ENCODE data around the gene CCND2.

CCND2 gene

DNA sequence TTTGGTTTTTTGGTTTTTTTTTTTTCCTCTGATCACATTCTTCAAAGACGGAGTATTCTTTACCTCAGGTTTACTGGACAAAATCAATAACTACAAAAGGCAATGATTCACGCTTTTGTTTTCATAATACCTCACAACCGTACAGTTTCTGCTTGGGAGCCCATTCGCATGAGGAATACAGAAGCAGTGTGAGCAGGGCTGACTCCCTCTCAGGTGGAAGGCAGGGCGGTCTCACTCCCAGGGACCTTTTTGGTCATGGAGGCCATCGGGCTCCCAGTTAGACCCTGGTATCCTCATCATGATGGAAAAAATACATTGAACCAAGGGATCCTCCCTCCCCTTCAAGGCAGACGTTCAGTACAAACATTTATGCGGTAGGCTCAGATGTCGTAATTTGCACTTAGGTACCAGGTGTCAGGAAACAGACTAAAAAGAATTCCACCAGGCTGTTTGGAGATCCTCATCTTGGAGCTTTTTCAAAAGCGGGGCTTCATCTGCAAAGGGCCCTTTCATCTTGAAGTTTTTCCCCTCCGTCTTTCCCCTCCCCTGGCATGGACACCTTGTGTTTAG, 28.5 kb downstream of the CCND2 start:
- Histone ChIP-seq H3K36me3 (ENCODE audit: insufficient read depth, low read length) (no peaks in the 10 kb centered on the region), H3K9me3 (replicated peaks; ENCODE audit: low read length) (no peaks in the 10 kb centered on the region), H3K4me3 (ENCODE audit: low read length) (no peak overlapping the region), H3K27me3 (ENCODE audit: control insufficient read depth, insufficient read depth, low read length) (peaks cover 62% of the 10 kb centered on the region), H3K4me2 (ENCODE audit: low read length) (no peak overlapping the region), H3K9ac (ENCODE audit: low read depth, low read length) (no peak overlapping the region), H3K4me1 (ENCODE audit: control insufficient read depth, insufficient read depth, low read length) (no peaks in the 10 kb centered on the region)

DNA sequence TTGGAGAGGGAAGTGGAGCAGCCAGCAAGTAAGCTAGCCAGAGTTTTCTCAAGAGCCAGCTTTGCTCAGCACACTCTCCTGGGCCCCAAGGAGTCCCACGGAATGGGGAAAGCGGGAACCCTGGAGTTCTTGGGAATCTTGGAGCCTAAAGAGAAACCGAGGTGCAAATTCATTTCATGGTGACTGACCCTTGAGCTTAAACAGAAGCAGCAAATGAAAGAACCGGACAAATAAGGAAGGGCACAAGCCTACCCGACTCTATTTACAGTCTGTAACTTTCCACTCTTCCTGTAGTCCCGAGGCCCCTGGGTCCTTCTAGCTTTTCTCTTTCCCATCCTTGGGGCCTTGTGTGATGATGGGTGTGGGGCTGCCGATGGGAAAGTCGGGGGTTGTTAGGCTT, 29.3 kb downstream of the CCND2 start:
- peaks cover 64% of the 10 kb centered on the region for H3K27me3 ChIP-seq (ENCODE audit: control insufficient read depth, insufficient read depth, low read length)
- no peak overlapping the region for H3K4me3 ChIP-seq (ENCODE audit: low read length)
- H3K9ac ChIP-seq (ENCODE audit: low read depth, low read length), result no peak overlapping the region
- no peak overlapping the region for H3K4me2 ChIP-seq (ENCODE audit: low read length)
- no peaks in the 10 kb centered on the region for H3K9me3 ChIP-seq (replicated peaks; ENCODE audit: low read length)
- H3K4me1 ChIP-seq (ENCODE audit: control insufficient read depth, insufficient read depth, low read length), result no peaks in the 10 kb centered on the region
- H3K36me3 ChIP-seq (ENCODE audit: insufficient read depth, low read length), result no peaks in the 10 kb centered on the region

DNA sequence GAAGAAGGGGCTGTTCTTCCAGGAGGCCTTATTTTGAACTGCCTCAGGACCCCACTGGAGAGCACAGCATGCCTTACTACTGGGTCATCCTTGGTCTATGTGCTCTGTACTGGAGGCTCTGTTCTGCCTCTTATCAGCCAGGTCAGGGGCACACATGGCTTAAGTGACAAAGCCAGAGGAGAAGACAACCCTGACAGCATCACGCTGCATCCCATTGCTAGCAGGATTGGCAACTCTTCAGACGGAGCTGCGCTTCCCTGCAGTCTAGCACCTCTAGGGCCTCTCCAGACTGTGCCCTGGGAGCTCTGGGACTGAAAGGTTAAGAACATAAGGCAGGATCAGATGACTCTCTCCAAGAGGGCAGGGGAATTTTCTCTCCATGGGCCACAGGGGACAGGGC, 30.2 kb downstream of the CCND2 start:
- no peak overlapping the region for H3K4me3 ChIP-seq (ENCODE audit: low read length)
- peaks cover 64% of the 10 kb centered on the region for H3K27me3 ChIP-seq (ENCODE audit: control insufficient read depth, insufficient read depth, low read length)
- H3K36me3 ChIP-seq (ENCODE audit: insufficient read depth, low read length), result no peaks in the 10 kb centered on the region
- no peaks in the 10 kb centered on the region for H3K9me3 ChIP-seq (replicated peaks; ENCODE audit: low read length)
- H3K9ac ChIP-seq (ENCODE audit: low read depth, low read length), result no peak overlapping the region
- H3K4me1 ChIP-seq (ENCODE audit: control insufficient read depth, insufficient read depth, low read length), result no peaks in the 10 kb centered on the region
- H3K4me2 ChIP-seq (ENCODE audit: low read length), result no peak overlapping the region

DNA sequence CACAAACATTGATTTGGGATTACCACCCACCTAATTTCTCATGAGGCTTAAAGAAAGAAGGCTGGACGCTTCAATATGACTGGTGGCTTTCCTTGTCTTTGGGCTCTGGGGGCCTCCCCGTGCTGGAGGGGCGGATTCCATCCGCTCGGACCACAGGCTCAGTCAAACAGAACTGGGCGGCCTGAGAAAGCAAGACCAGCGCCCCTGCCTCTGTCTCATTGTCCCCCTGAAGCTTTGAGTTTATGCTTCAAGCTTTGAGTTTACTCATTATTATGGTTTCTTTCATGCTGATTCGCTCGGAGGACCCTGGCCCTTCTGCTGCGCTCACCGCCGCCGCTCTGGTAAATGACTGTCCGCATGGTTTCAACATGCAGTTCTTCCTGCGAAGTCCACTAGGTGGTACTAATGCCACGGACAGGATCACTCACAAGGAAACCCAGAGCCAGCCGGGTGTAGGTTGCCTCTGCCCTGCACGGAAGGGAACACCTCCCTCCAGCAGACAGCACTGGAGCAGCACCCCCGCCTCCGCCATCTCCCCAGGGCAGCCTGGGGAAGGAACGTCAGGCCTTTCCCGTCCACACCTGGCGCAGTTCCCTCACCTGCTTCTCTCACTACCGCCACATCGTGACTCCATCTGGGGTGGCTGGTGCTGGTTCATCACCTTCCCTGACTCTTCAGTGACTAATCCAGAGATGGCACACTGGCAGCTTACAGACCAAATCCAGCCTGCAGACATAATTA, 34.2 kb downstream of the CCND2 start:
- H3K4me2 ChIP-seq (ENCODE audit: low read length), result no peak overlapping the region
- H3K9ac ChIP-seq (ENCODE audit: low read depth, low read length), result no peak overlapping the region
- no peaks in the 10 kb centered on the region for H3K36me3 ChIP-seq (ENCODE audit: insufficient read depth, low read length)
- H3K4me1 ChIP-seq (ENCODE audit: control insufficient read depth, insufficient read depth, low read length), result no peaks in the 10 kb centered on the region
- no peak overlapping the region for H3K4me3 ChIP-seq (ENCODE audit: low read length)
- H3K27me3 ChIP-seq (ENCODE audit: control insufficient read depth, insufficient read depth, low read length), result peaks cover 52% of the 10 kb centered on the region
- H3K9me3 ChIP-seq (replicated peaks; ENCODE audit: low read length), result no peaks in the 10 kb centered on the region

DNA sequence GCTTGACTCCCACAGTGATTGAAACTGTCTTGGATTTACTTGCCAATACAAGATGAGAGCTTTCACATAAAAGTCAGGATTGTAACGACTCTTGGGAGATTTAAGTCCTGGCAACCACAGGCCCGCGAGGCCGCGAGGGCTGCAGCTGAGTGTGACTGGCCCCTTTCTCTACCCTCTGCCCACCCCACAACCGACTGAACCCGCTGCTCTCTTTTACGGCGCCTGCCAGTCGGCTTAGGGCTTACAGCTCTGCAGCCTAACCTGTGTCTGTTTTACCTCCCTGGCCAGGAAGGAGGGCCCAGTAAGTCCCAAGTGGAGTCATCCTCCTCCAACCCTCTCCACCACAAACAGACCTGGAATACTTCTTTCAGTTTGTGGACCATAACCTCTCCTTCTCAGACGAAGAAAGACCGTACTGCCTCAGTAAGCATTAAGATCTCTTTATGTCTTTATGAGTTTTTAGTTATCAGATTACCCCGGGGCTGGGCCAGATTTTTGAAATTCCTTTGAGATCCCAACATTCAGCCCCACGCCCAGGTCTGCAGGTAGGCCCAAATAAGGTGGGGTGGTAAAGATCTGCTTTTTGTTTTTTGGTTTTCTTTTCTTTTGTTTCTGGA, 34.9 kb downstream of the CCND2 start:
- H3K9ac ChIP-seq (ENCODE audit: low read depth, low read length), result no peak overlapping the region
- H3K36me3 ChIP-seq (ENCODE audit: insufficient read depth, low read length), result no peaks in the 10 kb centered on the region

DNA sequence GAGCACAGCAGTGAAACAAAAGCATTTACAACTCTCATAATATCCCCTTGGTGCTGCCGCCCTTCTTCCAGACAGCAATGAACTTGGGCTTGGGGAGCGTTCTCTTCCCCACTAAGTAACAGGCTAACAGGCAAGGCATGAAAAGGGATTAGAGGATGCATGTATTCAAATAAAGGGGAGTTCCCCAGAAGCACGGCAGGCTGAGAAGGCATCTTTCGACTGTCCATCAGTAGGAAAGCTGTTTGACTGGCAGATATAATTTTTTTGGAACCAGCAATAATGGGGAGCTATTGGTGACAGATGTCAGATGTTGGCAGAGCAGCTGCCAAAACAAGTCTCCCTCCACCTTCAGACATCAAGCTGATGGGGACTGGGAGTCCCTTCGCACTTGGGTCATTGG, 38.2 kb downstream of the CCND2 start:
- Histone ChIP-seq H3K9ac (ENCODE audit: low read depth, low read length) (no peak overlapping the region), H3K4me2 (ENCODE audit: low read length) (no peak overlapping the region), H3K9me3 (replicated peaks; ENCODE audit: low read length) (no peaks in the 10 kb centered on the region), H3K27me3 (ENCODE audit: control insufficient read depth, insufficient read depth, low read length) (peaks cover 16% of the 10 kb centered on the region), H3K4me3 (ENCODE audit: low read length) (no peak overlapping the region), H3K4me1 (ENCODE audit: control insufficient read depth, insufficient read depth, low read length) (no peaks in the 10 kb centered on the region), H3K36me3 (ENCODE audit: insufficient read depth, low read length) (no peaks in the 10 kb centered on the region)

More for the DNA sequence above, 34.9 kb downstream of the CCND2 start:
- Histone ChIP-seq H3K9me3 (replicated peaks; ENCODE audit: low read length) (no peaks in the 10 kb centered on the region), H3K4me2 (ENCODE audit: low read length) (no peak overlapping the region), H3K4me3 (ENCODE audit: low read length) (no peak overlapping the region), H3K27me3 (ENCODE audit: control insufficient read depth, insufficient read depth, low read length) (peaks cover 45% of the 10 kb centered on the region), H3K4me1 (ENCODE audit: control insufficient read depth, insufficient read depth, low read length) (no peaks in the 10 kb centered on the region)

DNA sequence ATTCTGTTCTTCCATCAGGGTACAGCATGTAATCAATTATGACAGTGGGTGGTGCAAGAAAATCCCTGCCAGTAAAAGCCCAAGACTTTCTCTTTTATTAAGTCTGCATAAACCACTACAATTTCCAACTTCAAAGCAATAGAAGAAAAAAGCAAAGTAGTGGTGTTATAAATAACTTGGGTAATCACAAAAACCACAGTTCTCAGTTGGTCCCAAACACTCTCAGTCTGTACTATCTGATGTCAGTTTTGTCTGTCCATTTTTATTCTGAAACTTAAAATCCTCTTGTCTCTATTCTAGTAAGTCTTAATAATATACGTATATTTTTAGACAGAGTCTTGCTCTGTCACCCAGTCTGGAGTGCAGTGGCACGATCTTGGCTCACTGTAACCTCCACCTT, 38.7 kb downstream of the CCND2 start:
- peaks cover 12% of the 10 kb centered on the region for H3K27me3 ChIP-seq (ENCODE audit: control insufficient read depth, insufficient read depth, low read length)
- H3K4me3 ChIP-seq (ENCODE audit: low read length), result no peak overlapping the region
- H3K4me1 ChIP-seq (ENCODE audit: control insufficient read depth, insufficient read depth, low read length), result no peaks in the 10 kb centered on the region
- no peak overlapping the region for H3K9ac ChIP-seq (ENCODE audit: low read depth, low read length)
- no peak overlapping the region for H3K4me2 ChIP-seq (ENCODE audit: low read length)
- no peaks in the 10 kb centered on the region for H3K9me3 ChIP-seq (replicated peaks; ENCODE audit: low read length)
- no peaks in the 10 kb centered on the region for H3K36me3 ChIP-seq (ENCODE audit: insufficient read depth, low read length)

DNA sequence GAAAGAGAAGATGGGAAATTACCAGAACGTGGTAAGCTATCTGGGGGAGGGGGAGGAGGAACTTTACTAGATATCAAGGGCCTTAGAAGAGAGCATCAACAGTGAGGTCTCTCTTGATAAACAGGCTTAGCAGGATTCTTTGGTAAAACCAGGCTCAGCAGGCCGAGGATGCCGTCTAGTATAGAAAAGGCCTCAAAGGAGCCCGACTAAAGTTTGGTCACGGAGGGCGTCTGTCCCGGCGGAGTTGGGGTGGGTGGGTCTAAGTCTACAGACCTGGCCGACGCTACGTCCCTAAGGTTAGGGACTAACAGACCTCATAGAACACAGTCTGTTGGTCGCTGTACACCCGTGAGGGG, 46.9 kb downstream of the CCND2 start:
- peaks cover 12% of the 10 kb centered on the region for H3K4me1 ChIP-seq (ENCODE audit: control insufficient read depth, insufficient read depth, low read length)
- H3K4me2 ChIP-seq (ENCODE audit: low read length), result peak overlapping the region; percentile 81
- H3K4me3 ChIP-seq (ENCODE audit: low read length), result peak overlapping the region; percentile 94
- H3K27me3 ChIP-seq (ENCODE audit: control insufficient read depth, insufficient read depth, low read length), result no peaks in the 10 kb centered on the region
- H3K36me3 ChIP-seq (ENCODE audit: insufficient read depth, low read length), result peaks cover 3% of the 10 kb centered on the region
- H3K9ac ChIP-seq (ENCODE audit: low read depth, low read length), result peak overlapping the region; percentile 72
- no peaks in the 10 kb centered on the region for H3K9me3 ChIP-seq (replicated peaks; ENCODE audit: low read length)

DNA sequence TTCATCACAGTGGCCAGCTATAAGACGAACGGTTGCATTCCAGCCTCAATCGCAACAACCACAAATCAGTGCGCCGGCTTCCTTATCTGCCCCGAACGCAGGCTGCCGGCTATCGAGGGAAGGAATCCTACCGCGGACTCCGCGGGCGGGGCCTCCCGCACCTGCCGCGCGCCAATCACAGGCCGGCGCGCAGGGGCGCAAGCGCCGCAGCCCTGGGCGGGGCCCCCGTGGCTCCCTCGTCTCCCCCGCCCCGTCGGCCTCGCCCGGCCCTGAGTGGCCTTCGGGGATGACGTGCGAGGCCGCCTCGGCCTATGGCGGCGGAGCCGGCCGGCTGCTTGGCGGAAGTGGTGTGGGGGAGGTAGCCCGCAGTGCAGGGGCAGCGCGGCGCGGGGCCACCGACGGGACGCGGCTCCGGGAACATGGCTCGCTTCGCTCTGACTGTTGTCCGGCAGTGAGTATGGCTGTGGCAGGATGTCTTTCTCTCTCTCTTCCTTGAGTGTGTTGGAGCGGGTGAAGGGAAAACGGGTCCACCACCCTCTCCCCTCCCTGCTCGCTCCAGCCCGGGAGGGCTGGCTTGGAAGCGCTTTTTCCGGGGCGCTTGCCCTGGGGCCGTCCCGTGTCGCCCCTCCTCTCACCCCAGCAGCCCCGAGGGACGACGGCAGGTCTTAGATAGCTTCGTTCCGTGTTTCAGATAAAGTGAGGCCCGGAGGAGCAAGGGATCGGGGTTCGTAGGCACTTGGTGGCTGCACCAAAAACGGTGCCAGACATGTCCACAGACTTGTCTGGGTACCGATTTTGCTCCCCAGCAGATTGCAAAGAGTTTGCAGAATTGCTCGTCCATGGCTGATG, 47.5 kb downstream of the CCND2 start, which contains the start of gene TIGAR:
TSS of gene TIGAR (plus strand) at position 361 of the 849 bp plus-strand sequence. CDS start at position 420, 59 bp downstream.
- Histone ChIP-seq H3K4me1 (ENCODE audit: control insufficient read depth, insufficient read depth, low read length) (peaks cover 12% of the 10 kb centered on the region), H3K27me3 (ENCODE audit: control insufficient read depth, insufficient read depth, low read length) (no peaks in the 10 kb centered on the region), H3K9ac (ENCODE audit: low read depth, low read length) (peak within 1 kb of the TSS; percentile 93), H3K4me3 (ENCODE audit: low read length) (peak within 1 kb of the TSS; percentile 94), H3K36me3 (ENCODE audit: insufficient read depth, low read length) (peaks cover 7% of the 10 kb centered on the region), H3K9me3 (replicated peaks; ENCODE audit: low read length) (no peaks in the 10 kb centered on the region), H3K4me2 (ENCODE audit: low read length) (peak within 1 kb of the TSS; percentile 81)

DNA sequence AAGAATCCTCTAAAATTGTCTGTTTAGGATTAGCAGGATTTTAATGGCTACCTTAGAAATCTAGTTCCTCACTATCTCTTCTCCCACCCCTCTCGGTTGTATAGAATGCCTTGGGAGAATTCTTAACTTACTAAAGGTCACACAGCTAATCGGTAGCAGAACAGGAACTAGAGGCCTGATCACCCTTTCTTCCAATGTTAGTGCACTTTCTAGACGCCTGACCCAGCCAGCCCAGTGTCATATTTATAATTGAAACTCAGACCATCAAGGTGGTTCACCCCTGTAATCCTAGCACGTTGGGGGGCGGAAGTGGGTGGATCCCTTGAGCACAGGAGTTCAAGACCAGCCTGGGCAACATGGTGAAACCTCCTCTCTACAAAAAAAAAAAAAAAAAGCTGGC, 49.2 kb downstream of the CCND2 start:
- Histone ChIP-seq H3K4me1 (ENCODE audit: control insufficient read depth, insufficient read depth, low read length) (peaks cover 12% of the 10 kb centered on the region), H3K4me2 (ENCODE audit: low read length) (peak overlapping the region; percentile 79), H3K9me3 (replicated peaks; ENCODE audit: low read length) (no peaks in the 10 kb centered on the region), H3K27me3 (ENCODE audit: control insufficient read depth, insufficient read depth, low read length) (no peaks in the 10 kb centered on the region), H3K4me3 (ENCODE audit: low read length) (peak overlapping the region; percentile 94), H3K36me3 (ENCODE audit: insufficient read depth, low read length) (peaks cover 7% of the 10 kb centered on the region), H3K9ac (ENCODE audit: low read depth, low read length) (no peak overlapping the region)
